GM19324 (cell line): Measurements from ENCODE around the gene SERINC1.

Source experiments
- ATAC-seq: cut with Tn5 transposase; IDR thresholded peaks from one replicate; pipeline ENCODE4 v1.9.1; 2021; ENCODE audit warnings: mild to moderate bottlenecking, moderate library complexity; ENCODE audit not compliant: unreplicated experiment, low FRiP score

The SERINC1 gene

DNA sequence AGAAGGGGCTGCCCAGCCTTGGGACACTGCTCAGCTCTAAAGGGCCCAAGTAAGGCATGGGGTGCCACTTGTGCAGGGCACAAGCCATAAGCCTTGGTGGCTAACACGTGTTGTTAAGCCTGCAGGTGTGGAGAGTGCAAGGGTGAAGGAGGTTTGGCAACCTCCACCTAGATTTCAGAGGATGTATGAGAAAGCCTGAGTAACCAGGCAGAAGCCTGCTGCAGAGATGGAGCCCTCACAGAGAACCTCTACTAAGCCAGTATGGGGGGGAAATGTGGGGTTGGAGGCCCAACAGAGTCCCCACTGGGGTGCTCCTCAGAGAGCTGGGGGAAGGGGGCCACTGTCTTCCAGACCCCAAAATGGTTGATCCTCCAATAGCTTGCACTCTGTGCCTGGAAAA is 32.6 kb downstream of the SERINC1 start:
- no peak for ATAC-seq

DNA sequence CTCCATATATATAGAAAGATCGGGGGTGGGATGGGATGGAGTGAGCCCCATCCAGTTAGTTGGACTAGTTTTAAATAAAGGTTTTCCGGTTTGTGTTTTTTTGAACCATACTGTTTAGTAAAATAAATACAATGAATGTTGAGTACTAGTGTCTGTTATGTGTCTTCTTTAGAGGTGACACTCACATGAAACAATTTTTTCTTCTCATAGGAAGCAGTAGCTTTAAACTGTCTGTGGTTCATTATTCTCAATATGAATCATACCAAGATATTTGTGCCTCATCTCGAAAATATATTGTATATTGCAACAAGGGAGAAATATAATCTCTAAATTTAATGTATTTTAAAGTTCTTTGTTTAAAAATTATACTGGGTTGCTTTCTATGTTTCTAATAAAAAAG is 38.8 kb downstream of the SERINC1 start:
- ATAC-seq = no peak

- no peak for ATAC-seq
Observed at GRCh38 chr6:122431780-122432179, 39.8 kb downstream of the SERINC1 start.

DNA sequence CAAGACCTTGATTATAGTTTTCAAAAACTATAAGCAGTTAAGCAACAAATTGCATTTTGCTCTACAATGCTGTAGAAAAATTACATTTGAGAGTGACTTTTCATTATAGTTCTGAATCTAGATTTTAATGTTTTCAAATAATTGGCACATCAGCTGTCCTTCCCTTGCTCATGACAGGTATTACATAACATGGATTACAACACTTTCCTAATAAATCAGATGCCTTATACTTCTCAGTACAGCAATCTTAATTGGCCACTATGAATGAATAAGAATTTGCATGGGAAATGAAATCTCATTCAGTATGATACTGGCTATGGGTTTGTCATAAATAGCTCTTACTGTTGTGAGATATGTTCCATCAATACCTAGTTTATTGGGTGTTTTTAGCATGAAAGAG is 42.3 kb downstream of the SERINC1 start:
- ATAC-seq = no peak

DNA sequence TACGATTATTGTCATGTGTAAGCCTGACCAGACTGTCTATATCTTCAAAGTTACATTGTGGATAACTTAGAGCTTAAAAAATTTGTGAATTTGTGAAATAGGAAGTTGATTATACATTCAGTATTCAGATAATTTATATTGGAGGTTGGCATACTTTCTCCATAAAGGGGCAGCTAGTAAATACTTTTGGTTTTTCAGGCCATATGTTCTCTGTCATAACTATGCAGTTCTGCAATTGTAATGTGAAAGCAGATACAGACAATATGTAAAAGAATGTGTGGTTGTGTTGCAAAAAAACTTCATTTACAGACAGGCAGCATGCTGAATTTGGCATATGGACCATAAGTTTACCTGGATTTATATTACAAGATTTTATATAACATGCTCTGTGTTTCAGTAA is 42.8 kb downstream of the SERINC1 start:
- no peak for ATAC-seq

- ATAC-seq = no peak
Observed at GRCh38 chr6:122426597-122426996, 45.0 kb downstream of the SERINC1 start.

GRCh38 chr6:122423734-122424133 is 47.9 kb downstream of the SERINC1 start:
- ATAC-seq = no peak

GRCh38 chr6:122422614-122423267 is 48.9 kb downstream of the SERINC1 start:
- ATAC-seq = no peak

GRCh38 chr6:122422003-122422402 is 49.6 kb downstream of the SERINC1 start:
- no peak for ATAC-seq

GRCh38 chr6:122416825-122417224 is 54.8 kb downstream of the SERINC1 start:
- no peak for ATAC-seq

GRCh38 chr6:122412001-122412400 is 59.6 kb downstream of the SERINC1 start:
- no peak for ATAC-seq

DNA sequence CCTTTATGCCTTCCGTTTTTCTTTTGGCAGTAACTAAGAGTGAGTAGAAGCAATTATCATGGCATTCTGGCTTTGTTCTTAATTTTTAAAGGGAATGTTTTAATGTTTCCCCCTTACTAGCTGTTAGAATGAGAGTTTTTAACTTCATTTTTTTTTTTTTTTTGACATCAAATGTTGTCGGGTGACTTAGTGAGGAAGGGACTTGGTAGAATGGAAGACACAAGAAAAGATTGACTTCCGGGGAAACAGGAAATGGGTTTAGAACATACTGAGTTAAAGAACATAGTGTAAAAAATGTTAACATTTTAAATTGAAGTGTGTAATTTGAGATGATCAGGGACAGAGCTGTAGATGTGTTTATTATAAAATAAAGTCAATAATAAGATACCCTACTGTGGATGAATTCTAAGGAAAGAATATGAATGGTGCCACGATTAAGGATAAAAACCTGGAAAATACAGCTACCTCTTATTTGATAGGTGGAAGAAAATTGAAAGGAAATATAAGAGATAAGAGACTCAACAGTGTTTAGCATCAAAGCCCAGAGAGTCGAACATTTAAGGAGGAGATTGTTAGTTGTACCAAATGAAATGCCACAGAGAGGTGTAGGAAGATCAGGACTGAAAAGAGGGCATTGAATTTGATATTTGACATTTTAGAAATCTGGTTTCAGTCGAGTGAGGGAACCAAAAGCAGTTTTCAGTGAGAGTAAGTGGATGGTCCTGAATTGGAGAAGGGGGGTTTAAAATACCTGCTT is 62.7 kb downstream of the SERINC1 start:
- ATAC-seq = no peak

- ATAC-seq = no peak
Observed at GRCh38 chr6:122408240-122408639, 63.4 kb downstream of the SERINC1 start.

DNA sequence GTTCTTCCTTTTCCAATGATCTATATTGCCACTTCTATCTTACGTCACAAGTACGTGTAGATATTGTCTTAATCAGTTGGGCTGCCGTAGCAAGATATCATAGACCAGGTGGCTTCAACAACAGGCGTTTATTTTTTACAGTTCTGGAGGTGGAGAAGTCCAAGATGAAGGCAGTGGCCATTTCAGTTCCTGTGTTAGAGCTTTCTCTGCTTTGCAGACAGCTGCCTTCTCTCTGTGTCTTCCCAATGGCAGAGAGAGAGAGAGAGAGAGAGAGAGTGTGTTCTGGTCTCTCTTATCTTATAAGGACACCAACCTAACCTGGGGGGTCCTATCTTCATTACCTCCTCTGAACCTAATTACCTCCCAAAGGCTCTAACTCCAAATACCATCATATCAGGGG is 63.9 kb downstream of the SERINC1 start:
- ATAC-seq = no peak

- ATAC-seq = no peak
Observed at GRCh38 chr6:122406187-122406586, 65.4 kb downstream of the SERINC1 start.

DNA sequence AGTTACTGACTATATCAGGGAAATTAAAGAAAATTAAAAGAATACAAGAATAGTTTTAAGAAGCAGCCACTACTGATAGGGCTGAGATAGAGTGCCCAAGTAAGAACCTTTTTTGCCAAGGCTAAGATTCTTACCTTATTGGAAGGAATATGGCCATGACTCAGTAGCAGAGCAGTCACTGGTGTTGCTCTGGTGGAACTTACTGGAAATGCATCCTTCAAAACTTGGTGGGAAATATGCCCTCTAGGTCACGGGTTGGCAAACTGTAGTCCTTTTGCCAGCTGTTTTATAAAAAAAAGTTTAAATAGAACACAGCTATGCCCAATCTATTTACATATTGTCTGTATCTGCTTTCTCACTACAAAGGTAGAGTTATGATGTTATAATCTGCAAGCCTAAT is 66.2 kb downstream of the SERINC1 start:
- no peak for ATAC-seq

- ATAC-seq = no peak
Observed at GRCh38 chr6:122404444-122404843, 67.2 kb downstream of the SERINC1 start.

GRCh38 chr6:122401104-122401503 is 70.5 kb downstream of the SERINC1 start:
- ATAC-seq = no peak

DNA sequence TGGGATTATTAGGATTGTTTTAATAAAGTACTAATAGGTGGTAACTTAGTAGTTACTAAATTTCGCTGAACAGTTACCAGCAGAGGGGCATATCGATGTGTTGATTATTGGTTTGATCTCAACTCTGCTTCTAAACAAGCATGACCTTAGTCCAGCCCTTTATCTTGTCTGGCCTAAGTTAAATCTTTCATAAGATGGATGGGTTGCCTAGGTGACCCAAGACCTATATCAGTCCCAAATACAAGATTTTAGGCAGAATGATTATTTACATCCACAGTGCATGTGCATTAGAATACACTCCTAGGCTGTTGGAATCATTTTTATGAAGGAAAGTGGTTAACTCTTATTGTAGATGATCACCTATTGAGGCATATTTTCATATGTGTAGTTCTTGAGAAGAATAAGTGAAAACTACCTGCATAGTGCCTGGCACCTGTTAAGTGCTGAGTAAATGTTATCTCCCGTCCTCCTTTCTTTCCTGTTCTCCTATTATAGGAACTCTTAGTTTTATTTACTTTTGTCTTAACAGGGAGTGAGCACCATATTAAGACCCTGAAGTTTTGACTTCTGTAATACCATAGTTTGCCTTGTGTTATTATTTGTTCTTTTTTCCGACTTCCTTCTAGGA is 71.0 kb downstream of the SERINC1 start:
- no peak for ATAC-seq

DNA sequence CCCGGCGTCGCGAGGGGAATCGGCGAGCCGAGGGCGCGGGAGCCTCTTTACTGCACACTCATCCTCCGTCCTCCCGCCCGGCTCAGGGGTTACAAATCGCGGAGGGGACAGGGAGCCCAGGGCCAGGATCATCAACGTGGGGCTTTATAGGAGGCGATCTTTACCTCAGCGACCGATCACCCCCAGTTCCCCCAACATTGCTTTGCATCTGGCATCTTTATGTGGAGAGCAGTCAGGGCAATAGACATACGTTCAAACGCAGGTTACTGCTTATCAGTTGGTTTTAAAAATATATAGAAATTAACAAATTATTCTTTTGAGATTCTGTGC is 71.5 kb downstream of the SERINC1 start:
- no peak for ATAC-seq

GRCh38 chr6:122399348-122400120 is 72.1 kb downstream of the SERINC1 start, which contains the start of gene HSF2:
Gene HSF2 (plus strand): TSS chr6:122399652. CDS start chr6:122399738, 86 bp downstream.
- ATAC-seq = peak; percentile 100
